HG02840 (cell line): ENCODE data around the gene TNFRSF13B.
"Not testable (repeated sequence)": the region's sequence is repeated elsewhere in the genome, so short reads cannot be mapped to it uniquely, and the experiment has no call there.

Source experiments
- ATAC-seq: cut with Tn5 transposase; IDR thresholded peaks from one replicate; pipeline ENCODE4 v1.9.1; 2021; ENCODE audit warnings: mild to moderate bottlenecking, moderate library complexity, moderate number of reproducible peaks; ENCODE audit not compliant: unreplicated experiment, low FRiP score

The TNFRSF13B gene

GRCh38 chr17:17007891-17008290 is 36.0 kb upstream of the TNFRSF13B start:
- ATAC-seq = not testable (repeated sequence)

DNA sequence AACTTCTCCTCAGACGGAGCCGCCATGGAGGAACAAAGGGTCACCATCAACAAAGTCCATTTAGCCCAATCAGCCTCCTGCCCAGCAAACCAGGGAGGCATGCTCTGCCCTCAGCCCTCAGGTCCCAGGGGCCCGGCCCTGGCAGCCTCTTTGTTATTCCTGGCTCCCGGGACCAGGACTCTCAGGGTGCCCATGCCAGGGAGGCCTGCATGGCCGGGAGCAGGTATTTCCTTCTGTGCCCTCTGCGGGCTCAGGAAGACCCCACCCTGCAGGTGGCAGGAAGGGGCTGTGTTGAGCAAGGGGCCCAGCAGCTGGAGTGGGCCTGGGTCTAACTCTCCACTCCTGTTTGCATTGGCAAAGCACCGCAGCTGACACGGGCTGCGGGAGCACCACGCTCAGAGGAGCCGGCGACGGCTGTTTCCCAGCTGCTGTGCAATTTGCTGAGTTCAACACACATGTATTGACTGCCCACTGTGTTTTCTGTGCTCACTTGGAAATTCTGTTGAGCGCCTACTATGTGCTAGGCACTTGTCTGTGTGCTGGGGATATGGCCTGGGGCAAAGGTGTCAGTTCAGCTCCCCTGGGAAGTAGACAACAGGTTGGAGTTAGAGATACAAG is 33.2 kb upstream of the TNFRSF13B start:
- ATAC-seq = not testable (repeated sequence)

- ATAC-seq = no peak
Measured at GRCh38 chr17:17004251-17004996, 32.5 kb upstream of the TNFRSF13B start.

DNA sequence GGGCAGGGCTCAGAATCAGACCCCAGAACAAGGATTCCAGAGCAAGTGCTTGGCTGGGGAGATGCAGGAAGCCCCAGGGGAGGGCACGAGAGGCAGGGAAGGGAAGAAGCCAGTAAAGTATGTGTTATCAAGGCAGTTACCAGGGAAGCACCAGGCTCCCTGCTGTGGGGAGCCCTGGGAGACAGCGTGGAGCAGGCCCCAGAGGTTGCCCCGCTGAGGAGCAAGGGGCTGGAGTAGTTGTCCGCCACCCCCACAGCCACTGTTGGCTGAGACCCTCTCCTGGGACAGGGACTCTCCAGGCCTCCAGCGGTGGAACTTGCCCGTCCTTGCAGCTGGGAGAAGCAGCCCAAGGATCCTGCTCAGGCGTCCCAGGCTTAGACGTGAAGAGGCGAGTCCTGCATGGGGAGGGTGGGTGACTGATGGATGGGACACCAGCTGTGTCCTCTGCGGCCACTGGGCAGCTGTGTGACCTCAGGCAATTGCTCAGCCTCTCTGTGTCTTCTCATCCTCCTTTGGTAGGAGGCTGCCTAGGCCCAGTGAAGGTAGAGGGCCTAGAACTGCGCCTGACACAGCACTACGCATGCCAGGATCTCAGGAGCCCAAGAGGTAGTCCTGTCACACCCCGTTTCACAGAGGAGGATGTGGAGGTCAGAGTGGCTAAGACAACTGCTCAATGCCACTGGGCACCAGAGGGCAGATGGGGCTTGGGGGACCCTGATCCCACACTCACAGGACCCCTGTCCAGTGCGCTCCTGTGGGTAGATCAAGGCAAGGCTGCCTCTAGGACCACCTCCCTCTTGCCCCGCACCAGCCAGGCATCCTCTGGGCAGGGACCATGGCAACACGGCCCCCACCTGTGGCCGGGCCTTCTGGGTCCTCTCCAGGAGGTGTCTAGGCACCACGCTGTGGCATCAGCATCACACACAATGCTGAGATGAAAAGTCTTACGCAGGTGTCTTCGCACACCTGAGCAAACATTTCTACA is 31.1 kb upstream of the TNFRSF13B start:
- ATAC-seq = not testable (repeated sequence)

DNA sequence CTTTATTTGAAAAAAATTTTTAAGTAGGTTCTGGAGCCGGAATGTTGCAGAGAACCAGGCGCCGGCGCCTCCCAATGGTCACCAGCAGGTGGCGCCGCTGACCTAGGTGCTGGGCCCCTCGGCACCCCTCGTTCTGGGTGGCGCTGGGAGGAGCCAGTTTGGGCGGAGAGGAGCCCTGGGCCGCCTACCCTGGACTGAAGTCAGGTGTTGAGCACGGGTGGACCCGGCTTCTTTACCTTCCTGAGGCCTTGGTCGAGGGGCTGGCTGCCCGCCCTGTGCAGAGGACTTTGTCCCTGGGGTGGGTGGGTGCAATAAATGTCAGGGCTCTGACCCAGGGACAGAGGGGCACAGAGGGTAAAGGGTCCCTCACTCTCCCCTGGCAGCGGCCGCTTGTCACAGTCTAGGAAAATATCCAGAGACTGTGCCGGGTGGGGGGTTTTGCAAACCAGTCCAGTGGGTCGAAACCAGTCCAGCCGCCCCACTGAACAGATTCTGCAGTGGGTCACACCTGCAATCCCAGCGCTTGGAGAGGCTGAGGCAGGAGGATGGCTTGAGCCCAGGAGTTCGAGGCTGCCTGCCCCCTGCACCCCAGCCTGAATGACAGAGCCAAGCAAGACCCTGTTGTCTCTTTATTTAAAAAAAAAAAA is 30.1 kb upstream of the TNFRSF13B start:
- no peak for ATAC-seq

DNA sequence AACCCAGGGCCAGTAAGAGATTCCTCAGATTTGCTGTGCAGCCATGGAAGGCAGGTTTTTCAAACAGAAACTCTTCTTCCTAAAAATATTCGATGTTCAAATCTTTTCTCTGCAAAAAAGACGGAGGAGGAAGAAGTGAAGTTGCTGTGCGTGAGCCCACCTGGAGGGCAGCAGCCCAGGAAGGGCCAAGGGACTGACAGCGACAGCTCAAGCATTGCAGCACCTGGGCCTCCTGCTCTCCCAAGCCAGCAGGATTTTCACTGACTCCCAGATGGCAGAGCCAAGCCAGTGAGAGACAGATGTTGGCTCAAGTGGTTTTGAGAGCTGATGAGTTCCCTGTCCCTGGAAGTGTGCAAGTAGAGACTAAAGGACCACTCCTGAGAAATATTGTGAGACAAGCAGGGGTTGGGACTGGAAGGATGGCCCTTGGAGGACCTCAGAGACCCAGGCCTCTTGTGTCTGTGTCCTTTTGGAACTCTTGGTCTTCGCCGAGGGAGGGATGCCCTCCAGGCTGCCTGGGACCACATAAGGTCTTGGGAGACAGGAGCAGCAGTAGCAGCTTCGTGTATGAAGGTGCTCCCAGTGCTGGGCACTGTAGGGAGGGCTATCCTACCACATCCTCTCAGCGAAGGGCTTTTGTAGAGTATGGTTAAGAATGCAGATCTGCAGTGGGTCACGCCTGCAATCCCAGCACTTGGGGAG is 29.3 kb upstream of the TNFRSF13B start:
- no peak for ATAC-seq

GRCh38 chr17:16999931-17000625 is 28.2 kb upstream of the TNFRSF13B start:
- no peak for ATAC-seq

DNA sequence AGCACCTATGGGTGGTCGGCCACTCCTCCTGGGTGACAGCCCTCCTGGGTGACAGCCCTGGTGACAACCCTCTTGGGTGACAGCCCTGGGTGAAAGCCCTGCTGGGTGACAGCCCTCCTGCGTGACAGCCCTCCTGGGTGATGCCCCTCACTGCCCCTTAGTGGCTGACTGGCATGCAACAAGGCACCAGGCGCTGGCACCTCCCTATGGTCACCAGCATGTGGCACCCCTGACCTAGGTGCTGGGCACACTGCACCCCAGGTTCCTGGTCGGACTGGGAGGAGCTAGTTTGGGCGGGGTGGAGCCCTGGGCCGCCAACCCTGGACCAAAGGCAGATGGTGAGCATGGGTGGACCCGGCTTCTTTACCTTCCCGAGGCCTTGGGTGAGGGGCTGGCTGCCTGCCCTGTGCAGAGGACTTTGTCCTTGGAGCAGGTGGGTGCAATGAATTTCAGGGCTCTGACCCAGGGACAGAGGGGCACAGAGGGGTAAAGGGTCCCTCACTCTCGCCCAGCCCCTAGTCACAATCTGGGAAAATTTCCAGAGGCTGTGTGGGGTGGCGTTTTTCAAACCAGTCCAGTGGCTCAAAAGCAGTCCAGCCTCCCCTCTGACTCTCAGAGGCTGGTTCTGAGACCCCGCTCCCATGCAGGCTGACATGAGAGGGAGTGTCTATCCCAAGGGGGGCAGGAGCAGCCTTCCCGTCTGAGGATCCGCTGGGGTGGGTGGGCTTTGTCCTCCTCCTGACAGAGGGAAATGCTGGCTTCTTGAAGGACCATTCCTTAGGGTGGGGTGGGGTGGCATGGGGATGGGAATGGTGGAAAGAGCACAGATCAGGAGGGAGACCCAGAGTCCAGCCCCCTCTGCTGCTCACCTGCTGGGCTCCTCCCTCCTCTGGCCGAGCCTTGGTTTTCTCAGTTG is 25.9 kb upstream of the TNFRSF13B start:
- no peak for ATAC-seq

GRCh38 chr17:16996726-16997125 is 24.8 kb upstream of the TNFRSF13B start:
- ATAC-seq = not testable (repeated sequence)

- no peak for ATAC-seq
Measured at GRCh38 chr17:16995930-16996329, 24.0 kb upstream of the TNFRSF13B start.

DNA sequence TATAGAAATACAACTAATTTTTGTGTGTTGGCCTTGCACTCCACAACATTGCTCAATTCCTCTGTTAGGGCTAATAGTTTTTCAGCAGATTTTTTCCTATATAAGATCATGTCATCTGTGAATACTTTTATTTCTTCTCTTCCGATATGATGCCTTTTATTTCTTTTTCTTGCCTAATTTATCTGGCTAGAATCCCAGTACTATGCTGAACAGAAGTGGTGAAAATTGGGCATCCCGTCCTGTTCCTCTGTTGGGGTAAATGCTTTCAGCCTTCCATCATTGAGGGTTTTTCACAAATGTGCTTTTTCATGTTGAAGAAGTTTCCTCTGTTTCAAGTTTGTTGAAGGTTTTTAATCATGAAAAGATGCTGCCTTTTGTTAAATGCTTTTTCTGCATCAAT is 22.7 kb upstream of the TNFRSF13B start:
- ATAC-seq = no peak

DNA sequence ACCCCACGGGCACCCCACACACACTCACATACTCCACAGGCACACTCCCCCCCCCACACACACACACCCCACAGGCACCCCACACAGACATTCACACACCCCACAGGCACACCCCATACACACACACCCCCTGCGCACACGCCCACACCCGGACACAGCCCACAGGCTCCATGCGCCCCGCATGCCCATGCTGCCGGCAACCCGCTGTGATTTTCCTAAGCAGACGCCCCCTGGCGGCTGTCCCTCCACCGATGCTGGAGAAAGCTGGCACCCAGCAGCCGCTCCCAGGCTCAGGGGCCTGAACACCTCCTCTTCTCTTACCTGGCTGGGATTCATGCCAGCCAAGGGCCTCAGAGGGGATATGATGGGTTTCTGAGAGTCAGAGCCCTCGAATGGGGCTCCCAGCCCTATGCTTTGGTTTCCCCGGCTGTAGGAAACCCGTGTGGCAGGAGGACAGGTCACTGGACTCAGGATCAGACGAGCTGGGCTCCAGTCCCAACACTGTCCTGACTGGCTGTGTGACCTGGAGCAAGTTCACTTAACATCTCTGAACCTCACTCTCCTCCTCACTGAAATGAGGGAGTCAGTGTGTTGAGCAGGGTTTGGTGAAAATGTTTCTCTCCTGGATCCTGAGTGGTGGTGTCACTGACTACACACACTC is 19.6 kb upstream of the TNFRSF13B start:
- no peak for ATAC-seq

DNA sequence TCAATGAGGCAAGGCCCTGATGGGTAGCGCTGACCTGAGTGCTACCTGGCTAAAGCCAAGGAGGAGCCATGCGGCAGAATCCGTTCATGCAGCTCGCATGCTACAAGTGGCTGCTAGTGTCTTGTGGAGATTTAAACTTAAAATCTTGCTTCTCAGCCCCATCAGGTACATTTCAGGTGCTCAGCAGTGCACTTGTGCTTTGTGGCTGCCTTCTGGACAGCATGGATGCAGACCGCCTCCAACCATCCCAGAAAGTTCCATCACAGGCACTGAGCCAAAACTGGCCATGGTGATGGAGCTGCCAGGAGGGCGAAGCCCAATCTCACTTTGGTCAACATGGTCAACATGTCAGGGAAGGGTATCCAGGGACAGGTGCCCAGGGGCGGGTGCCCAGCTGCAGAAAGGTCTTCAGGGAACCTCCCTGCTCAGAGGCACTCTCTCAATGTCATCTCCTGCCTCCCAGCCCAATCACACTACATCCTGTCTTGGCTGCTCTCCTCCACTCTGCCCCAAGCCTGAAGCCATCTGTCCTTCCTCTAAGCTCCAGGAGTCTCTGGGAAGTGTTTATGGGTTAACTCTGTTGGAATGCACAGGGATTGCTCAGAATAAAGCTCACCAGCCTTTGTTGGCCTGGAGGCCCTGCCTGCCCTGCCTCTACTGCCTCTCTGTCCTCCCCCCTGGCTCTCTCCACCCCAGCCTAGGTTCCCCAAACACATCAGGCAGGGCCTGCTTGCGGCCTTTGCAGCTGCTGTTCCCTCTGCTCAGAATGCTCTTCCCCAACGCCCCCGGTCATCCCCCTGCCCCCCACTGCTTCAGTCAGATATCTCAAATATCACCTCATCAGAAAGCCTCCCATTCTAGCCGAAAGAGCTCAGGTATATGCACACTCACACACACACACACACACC is 18.3 kb upstream of the TNFRSF13B start:
- no peak for ATAC-seq

DNA sequence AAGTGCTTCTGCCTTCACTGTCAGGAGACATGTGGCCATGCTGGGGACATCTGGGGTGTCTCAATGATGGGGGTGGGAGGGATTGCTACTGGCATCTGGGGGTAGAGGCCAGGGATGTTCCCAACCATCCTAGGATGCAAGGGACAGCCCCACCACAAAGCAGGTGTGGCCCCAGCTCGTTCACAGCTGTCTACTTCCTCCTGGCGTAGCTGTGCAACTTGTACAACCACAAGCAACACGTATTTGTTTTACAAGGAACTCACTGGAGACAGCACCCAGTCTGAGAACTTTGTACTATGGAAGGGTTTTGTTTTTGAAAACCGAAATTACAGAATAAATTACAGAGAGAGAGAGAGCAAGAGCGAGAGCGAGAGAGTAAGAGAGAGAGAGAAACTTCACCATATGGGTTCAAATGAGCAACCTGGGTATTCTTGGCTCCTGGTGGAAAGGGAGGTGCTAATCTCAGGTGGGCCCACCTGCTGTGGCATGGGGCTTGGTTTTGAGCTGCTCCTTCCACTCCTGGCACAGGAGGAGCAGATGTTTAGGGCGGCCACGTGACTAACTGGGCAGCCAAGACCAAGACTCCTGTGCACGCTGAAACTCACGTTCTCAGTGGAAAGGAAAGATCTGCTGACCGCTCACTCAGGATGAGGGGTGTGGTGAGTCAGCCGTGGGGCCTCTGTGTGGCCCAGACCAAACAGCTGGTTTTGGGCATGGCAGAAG is 17.5 kb upstream of the TNFRSF13B start:
- peak; percentile 31 for ATAC-seq

GRCh38 chr17:16988749-16989229 is 16.9 kb upstream of the TNFRSF13B start:
- peak; percentile 9 for ATAC-seq
